Sigmoid colon (tissue), 4 donors: ENCODE measurements around the gene CELF1.

Source experiments
- CTCF ChIP-seq, 4 experiments: fragments of 450-650 bp in 3 of 4; fragments of 200-600 bp in 1 of 4; IDR thresholded peaks; one replicate each; pipeline ENCODE4 v1.5.1; 2016 to 2019; ENCODE audit warnings: antibody characterized with exemption in 4 of 4, mild to moderate bottlenecking in 3 of 4, moderate library complexity in 2 of 4
- EP300 ChIP-seq, 4 donors: sonication (generic); formaldehyde crosslinking; IDR thresholded peaks; one replicate each; pipeline ENCODE4 v1.6.1; 2017; ENCODE audit warnings: antibody characterized with exemption in 4 of 4
- POLR2A ChIP-seq, 2 donors: fragments of 450-650 bp; IDR thresholded peaks; one replicate each; pipeline ENCODE4 v1.6.1; 2016; ENCODE audit warnings: antibody characterized with exemption in 2 of 2, mild to moderate bottlenecking in 2 of 2, moderate library complexity in 2 of 2
- POLR2AphosphoS5 ChIP-seq, 4 donors: sonication (generic); formaldehyde crosslinking; IDR thresholded peaks; one replicate each; pipeline ENCODE4 v1.6.1; 2017; ENCODE audit warnings: antibody characterized with exemption in 4 of 4

GRCh38 chr11:47587039-47587716 lies 34.2 kb upstream of the CELF1 start:
- TF ChIP-seq POLR2A (IDR thresholded peaks at IDR 0.05) (no peak), CTCF (IDR thresholded peaks at IDR 0.05) (no peak), POLR2AphosphoS5 (IDR thresholded peaks at IDR 0.05) (no peak), EP300 (IDR thresholded peaks at IDR 0.05) (no peak)
